ACC112 (cell line): ENCODE measurements around the gene TMEM171.

Experiments used
- H2AFZ ChIP-seq: fragments of 200-600 bp; sonication (generic); one replicate; pipeline ENCODE4 v1.6.0; 2017; ENCODE audit warnings: antibody characterized with exemption, low read length; ENCODE audit not compliant: unreplicated experiment
- H3K27ac ChIP-seq: fragments of 200-600 bp; sonication (generic); 2 replicates; pipeline ENCODE4 v1.5.1; 2014; ENCODE audit warnings: low read depth, mild to moderate bottlenecking, antibody characterized with exemption, low read length, moderate library complexity
- H3K27me3 ChIP-seq: fragments of 200-600 bp; sonication (generic); 2 replicates; pipeline ENCODE4 v1.6.1; 2014; ENCODE audit warnings: mild to moderate bottlenecking, antibody characterized with exemption, low read length, moderate library complexity, mixed read lengths; ENCODE audit not compliant: insufficient read depth
- H3K36me3 ChIP-seq: fragments of 200-600 bp; sonication (generic); 2 replicates; pipeline ENCODE4 v1.6.1; 2016; ENCODE audit warnings: mild to moderate bottlenecking, antibody characterized with exemption, low read length, moderate library complexity, mixed read lengths; ENCODE audit not compliant: insufficient read depth
- H3K4me1 ChIP-seq: fragments of 200-600 bp; sonication (generic); one replicate; pipeline ENCODE4 v1.6.1; 2016; ENCODE audit warnings: low read length, mixed read lengths; ENCODE audit not compliant: insufficient read depth, unreplicated experiment, control insufficient read depth
- H3K4me3 ChIP-seq: fragments of 200-600 bp; sonication (generic); 2 replicates; pipeline ENCODE4 v1.5.1; 2014; ENCODE audit warnings: mild to moderate bottlenecking, low read depth, low read length
- H3K79me2 ChIP-seq: fragments of 200-600 bp; sonication (generic); one replicate; pipeline ENCODE4 v1.6.0; 2016; ENCODE audit warnings: low read length; ENCODE audit not compliant: control insufficient read depth, unreplicated experiment, insufficient read depth

TMEM171 gene

DNA sequence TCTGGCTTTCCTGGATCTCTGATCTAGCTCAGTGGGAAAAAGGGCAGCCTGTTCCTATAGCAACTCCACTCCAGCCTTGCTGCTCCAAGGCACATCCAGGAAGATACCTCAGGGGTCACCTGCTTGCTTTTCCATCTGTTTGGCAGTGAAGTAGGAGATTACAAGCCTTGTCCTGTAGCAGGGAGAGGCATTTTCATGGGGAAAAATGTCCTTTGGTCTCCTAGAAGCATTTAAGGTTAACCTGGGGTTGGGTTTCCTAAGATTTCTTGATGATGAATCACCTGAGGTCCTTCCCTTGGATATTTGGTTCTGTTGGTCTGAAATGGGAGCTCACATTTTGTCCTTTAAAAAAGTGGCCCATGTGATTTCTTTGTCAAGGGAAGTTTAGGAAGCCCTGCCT, 51.1 kb downstream of the TMEM171 start:
- H3K27me3 ChIP-seq, result peaks cover 19% of the 10 kb centered on the region
- H3K36me3 ChIP-seq, result no peaks in the 10 kb centered on the region
- no peak overlapping the region for H3K4me3 ChIP-seq
- no peaks in the 10 kb centered on the region for H3K4me1 ChIP-seq
- H3K27ac ChIP-seq, result no peak overlapping the region
- H2AFZ ChIP-seq, result no peak overlapping the region
- H3K79me2 ChIP-seq, result no peaks in the 10 kb centered on the region

DNA sequence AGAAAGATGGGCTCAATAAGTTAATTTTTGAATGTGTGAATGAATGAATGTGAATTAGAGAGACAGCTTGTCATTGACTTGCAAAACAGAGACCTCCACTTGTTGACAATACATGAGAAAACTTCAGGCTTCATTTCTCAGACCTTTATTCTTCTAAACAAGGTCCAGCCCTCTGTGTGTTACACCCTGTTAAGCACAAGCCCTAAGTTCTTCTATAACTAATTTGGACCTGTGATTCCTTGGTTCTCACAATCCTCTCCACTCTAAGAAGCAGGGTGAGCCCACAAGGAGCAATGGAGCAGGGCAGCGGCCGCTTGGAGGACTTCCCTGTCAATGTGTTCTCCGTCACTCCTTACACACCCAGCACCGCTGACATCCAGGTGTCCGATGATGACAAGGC, 52.6 kb downstream of the TMEM171 start, which contains the start of gene TMEM174:
Gene TMEM174 (plus strand): TSS at position 243 of the 400 bp plus-strand sequence. CDS start 51 bp downstream, at position 294.
- no peaks in the 10 kb centered on the region for H3K36me3 ChIP-seq
- H3K4me3 ChIP-seq, result no peak within 1 kb of the TSS
- H3K27ac ChIP-seq, result no peak within 1 kb of the TSS
- H2AFZ ChIP-seq, result no peak within 1 kb of the TSS
- H3K4me1 ChIP-seq, result no peaks in the 10 kb centered on the region
- no peaks in the 10 kb centered on the region for H3K79me2 ChIP-seq
- H3K27me3 ChIP-seq, result peaks cover 25% of the 10 kb centered on the region

DNA sequence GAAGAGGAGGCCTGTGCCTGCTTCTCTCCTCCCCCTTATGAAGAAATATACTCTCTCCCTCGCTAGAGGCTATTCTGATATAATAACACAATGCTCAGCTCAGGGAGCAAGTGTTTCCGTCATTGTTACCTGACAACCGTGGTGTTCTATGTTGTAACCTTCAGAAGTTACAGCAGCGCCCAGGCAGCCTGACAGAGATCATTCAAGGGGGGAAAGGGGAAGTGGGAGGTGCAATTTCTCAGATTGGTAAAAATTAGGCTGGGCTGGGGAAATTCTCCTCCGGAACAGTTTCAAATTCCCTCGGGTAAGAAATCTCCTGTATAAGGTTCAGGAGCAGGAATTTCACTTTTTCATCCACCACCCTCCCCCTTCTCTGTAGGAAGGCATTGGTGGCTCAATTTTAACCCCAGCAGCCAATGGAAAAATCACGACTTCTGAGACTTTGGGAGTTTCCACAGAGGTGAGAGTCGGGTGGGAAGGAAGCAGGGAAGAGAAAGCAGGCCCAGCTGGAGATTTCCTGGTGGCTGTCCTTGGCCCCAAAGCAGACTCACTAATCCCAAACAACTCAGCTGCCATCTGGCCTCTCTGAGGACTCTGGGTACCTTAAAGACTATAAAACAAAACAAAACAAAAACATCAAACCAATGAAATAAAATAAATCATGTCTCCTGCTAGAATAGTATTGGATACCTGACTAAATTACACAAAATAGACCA, 53.9 kb downstream of the TMEM171 start:
- Histone ChIP-seq H3K4me3 (no peak overlapping the region), H2AFZ (no peak overlapping the region), H3K79me2 (no peaks in the 10 kb centered on the region), H3K27ac (no peak overlapping the region), H3K36me3 (no peaks in the 10 kb centered on the region), H3K4me1 (no peaks in the 10 kb centered on the region), H3K27me3 (peaks cover 35% of the 10 kb centered on the region)

DNA sequence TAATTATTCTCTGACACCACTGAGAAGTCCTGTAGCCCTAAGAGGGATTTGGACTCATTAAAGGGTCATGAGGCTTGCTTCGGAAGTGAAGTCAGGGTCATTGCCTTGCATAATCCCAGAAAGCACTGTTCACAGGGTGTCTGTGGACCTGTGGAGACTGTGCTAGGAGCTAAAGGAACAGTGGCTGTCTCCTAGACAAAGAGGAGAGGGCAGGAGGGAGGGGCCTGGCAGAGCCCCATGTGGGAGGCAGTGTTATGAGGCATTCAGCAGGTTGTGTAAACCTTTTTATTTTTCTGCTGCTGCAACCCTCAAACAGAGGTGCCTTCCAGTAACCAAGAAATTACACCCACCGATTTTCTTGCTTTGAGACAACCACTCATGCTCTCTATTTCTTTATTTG, 55.9 kb downstream of the TMEM171 start:
- H3K27me3 ChIP-seq, result peaks cover 35% of the 10 kb centered on the region
- no peak overlapping the region for H2AFZ ChIP-seq

DNA sequence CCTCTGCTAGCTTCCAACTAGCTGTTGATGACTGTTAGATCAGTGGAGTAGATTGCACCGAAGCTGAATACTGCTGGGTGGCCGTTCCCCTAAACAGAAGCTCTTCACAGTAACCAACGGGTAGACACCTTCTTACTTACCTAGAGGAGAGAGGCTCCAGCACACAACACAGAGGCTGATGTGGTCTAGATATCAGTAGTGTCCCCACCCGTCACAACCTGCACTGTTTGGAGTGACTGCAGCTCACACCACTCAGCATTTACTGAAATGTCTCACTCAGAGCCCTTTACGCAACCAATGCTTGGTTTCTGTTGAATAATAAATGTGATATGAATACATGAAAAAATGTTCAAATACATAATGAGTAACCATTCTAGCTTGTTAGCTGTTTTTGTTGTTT, 57.9 kb downstream of the TMEM171 start:
- Histone ChIP-seq H2AFZ (no peak overlapping the region), H3K36me3 (no peaks in the 10 kb centered on the region), H3K4me3 (no peak overlapping the region), H3K79me2 (no peaks in the 10 kb centered on the region), H3K27ac (no peak overlapping the region), H3K27me3 (peaks cover 21% of the 10 kb centered on the region), H3K4me1 (no peaks in the 10 kb centered on the region)

More for the DNA sequence above, 55.9 kb downstream of the TMEM171 start:
- Histone ChIP-seq H3K79me2 (no peaks in the 10 kb centered on the region), H3K4me1 (no peaks in the 10 kb centered on the region), H3K36me3 (no peaks in the 10 kb centered on the region), H3K4me3 (no peak overlapping the region), H3K27ac (no peak overlapping the region)

DNA sequence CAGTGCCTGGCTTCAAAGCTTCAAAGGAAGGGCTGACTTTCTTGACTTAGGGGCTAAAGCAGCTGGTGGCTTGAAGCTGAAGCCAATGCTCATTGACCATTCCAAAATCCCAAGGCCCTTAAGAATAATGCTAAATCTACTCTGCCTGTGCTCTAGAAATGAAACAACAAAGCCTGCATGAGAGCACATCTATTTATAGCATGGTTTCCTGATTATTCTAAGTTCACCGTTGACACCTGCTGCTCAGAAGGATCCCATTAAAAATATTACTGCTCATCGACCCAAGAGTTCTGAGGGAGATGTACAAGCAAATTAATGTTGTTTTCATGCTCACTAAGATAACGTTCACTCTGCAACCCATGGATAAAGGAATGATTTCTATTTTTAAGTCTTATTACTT, 59.4 kb downstream of the TMEM171 start:
- Histone ChIP-seq H2AFZ (no peak overlapping the region), H3K27ac (no peak overlapping the region), H3K36me3 (no peaks in the 10 kb centered on the region), H3K4me3 (no peak overlapping the region), H3K4me1 (no peaks in the 10 kb centered on the region), H3K79me2 (no peaks in the 10 kb centered on the region), H3K27me3 (peaks cover 16% of the 10 kb centered on the region)

DNA sequence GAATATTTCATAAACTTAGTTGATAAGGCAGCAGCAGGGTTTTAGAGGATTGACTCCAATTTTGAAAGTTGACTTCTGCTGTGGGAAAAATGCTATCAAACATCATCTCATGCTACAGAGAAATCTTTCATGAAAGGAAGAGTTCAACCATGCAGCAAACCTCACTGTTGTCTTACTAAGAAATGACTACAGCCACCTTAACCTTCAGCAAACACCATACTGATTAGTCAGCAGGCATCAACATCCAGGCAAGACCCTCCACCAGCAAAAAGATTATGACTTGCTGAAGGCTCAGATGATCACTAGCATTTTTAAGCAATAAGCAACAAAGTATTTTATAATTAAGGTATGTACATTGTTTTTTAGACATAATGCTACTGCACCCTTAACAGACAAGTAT, 60.2 kb downstream of the TMEM171 start:
- no peak overlapping the region for H3K4me3 ChIP-seq
- H3K27ac ChIP-seq, result no peak overlapping the region
- H2AFZ ChIP-seq, result no peak overlapping the region
- H3K36me3 ChIP-seq, result no peaks in the 10 kb centered on the region
- H3K4me1 ChIP-seq, result no peaks in the 10 kb centered on the region
- H3K79me2 ChIP-seq, result no peaks in the 10 kb centered on the region
- peaks cover 16% of the 10 kb centered on the region for H3K27me3 ChIP-seq
